ENCODE measurements around the gene EPHA1.
"Not testable (repeated sequence)": the region's sequence is repeated elsewhere in the genome, so short reads cannot be mapped to it uniquely, and the experiment has no call there.

EPHA1 gene

DNA sequence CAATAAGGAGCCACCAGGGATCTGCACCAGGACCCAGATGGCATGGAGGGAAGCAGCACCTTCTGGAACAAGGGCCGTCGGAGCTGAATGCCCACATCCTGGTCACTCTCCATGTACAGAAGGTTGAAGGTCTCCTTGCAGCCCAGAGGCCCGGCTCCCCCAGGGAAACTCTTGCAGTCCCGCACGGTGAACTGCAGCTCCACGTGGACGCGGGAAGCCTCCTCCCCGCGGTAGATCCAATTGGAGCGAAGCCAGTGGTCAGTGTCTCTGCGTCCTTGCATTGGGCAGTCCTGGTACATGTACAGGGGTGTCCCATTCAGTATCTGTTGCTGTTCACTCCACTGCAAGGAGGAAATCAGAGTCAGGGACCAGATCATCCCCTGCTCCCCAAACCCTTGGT lies 7.4 kb downstream of the EPHA1 start:
- DNase-seq, result no peak

DNA sequence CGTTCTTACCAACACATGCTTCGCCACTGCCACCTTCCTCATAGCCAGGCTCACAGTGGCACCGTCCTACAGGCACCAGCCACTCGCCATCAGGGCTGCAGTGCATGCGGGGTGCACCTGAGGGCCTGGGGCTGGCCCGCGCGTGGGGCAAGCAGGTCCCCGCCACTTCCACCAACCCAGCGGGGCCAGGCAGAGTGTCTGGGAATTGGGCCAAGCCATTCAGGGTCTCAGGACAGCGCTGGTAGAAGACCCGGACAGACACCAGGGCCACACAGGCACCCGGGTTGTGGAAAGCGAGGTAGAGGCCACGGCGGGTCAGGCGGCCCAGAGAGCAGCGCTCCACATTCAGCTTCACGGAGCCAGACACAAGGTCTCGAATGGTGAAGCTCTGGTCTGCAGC lies 9.0 kb downstream of the EPHA1 start:
- DNase-seq, result no peak

GRCh38 chr7:143399151-143399550 lies 9.5 kb downstream of the EPHA1 start:
- no peak for DNase-seq

- no peak for DNase-seq
These were observed 10.0 kb downstream of the EPHA1 start for GRCh38 chr7:143398616-143399015.

DNA sequence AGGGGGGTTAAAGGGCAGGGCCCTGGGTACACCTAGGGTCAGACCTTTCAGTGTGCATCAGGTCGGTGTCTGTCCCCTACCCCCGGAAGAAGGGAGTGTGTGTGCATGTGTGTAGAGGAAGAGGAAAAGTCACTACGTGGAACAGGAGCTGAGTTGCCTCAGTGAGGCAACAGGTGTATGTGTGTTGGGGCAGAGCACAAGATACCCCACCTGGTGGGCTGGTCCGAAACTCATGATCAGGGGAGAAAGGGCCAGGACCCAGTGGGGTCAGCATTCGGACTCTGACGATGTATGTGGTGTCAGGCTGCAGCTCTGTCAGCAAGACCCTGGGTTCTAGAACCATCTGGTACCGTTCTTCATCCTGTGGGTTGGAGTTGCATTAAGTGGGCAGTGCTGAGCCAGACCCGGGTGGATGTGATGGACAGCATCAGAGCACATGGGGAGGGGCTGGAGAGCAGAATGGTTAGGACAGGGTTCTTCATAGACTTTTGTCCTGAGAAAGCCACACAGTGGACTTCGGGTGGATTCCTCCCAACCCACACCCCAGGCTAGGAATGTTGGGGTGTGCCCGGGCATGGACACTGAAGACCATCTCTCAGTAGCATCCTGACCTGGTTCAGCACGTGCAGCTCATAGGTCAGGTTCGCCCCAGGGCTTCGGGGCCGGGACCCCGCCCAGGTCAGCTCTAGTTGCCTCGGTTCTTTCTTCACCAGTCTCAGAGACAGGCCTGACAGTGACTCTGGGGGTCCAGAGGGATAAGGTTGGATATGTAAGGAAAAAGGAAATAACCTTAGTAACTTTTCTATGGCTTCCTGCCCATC lies 10.7 kb downstream of the EPHA1 start:
- DNase-seq, result no peak

DNA sequence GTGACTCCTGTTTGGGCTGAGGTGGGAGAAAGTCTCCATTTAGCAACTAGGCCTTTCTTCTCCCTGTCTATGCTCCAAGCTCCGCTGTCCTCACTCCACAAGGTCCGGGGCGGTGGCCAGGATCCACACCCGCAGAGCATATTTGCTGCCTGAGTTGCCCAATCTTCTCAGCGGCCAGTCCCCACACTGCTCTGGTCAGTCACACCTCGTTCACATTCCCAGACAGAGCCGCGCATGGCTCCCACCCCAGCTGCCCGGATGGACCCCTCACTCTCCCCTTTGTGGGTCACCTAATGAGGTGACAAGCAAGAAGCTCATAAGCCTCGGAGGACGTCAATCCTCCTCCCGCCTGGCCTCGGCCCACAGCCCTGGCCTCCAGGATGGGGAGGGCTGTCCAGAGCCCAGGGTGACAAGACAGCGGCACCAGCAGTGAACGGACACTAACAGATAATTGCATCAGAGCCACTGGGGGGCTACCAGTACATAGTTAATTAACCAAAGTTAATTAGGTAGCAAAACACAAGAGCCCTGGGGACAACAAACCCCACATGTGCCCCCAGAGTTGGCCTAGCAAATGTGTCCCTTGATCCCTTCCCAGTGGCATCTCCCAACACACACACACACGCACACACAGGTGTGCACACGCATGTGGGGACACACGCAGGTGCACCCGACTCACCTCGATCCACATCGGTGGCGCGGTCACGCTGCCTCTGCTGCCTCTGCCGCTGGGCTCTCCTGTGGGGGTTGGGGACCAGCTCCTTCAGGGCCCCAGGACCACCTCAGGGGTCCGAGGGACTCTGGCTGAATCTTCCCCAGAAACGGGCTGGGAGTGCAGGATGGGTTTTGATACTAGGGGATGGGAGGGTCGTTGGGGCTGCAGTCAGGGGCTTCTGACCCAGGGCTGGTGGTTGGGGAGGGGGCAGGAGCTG lies 11.8 kb downstream of the EPHA1 start:
- DNase-seq, result no peak

- DNase-seq, result no peak
These were observed 12.5 kb downstream of the EPHA1 start for GRCh38 chr7:143396182-143396581.

DNA sequence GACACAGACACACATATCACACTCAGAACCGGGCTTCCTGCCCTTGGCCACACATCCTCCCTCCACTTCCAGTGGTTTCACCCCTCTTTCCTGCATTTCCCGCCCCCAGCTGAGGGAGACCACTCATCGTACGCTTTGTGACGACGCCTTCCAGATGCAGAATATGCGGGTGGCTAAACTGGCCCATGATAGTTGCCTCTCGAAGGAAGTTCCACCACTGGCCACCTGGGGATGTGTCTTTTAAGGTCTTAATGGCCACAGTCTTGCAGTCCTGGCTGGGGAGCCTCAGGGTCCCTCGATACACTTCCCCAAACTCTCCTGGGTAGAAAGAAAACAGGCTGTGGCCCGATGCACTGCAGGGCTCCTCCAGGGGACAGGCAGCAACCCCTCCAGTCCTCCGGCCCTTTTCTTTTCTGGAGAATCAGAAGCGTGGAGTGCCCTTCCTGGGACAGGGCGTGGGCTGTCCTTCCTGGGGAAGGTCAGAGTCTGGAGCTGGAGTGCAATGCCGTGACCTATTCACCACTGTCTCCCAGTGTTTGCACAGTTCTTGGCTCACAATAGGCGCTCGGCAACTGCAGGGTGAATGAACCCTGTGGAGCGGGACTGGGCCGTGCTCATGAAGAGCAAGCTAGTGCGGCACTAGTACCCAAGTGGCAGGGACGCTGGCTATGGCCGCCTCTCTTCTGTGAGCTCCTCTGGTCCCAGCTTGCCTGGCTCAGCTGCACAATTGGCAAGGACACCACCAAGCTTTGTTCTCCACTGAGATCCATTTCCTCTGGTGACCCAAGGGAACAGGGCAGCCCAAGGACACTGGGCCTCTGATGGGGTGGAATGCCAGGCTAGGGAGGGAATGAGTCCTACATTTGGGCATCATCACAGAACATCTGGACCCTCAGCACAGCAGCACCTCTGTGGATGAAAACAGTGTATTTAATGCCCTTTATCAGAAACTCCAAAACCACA lies 13.2 kb downstream of the EPHA1 start:
- no peak for DNase-seq

- no peak for DNase-seq
These were observed 13.9 kb downstream of the EPHA1 start for GRCh38 chr7:143394777-143395176.

DNA sequence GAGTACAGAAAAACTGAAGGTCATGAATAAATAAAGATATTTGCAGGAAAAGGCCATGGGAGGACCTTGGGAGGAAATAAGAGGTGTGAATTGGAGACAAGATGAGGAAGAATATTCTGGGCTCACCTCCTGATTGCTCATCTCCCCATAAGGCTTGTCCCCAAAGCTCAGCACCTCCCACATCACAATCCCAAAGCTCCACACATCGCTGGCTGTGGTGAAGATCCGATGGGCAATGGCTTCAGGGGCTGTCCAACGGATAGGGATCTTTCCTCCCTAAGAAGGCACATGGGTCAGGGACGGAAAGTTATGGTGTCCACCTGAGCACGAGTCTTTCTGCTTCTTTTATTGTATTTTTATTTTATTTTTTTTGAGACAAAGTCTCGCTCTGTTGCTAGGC lies 14.6 kb downstream of the EPHA1 start:
- no peak for DNase-seq

DNA sequence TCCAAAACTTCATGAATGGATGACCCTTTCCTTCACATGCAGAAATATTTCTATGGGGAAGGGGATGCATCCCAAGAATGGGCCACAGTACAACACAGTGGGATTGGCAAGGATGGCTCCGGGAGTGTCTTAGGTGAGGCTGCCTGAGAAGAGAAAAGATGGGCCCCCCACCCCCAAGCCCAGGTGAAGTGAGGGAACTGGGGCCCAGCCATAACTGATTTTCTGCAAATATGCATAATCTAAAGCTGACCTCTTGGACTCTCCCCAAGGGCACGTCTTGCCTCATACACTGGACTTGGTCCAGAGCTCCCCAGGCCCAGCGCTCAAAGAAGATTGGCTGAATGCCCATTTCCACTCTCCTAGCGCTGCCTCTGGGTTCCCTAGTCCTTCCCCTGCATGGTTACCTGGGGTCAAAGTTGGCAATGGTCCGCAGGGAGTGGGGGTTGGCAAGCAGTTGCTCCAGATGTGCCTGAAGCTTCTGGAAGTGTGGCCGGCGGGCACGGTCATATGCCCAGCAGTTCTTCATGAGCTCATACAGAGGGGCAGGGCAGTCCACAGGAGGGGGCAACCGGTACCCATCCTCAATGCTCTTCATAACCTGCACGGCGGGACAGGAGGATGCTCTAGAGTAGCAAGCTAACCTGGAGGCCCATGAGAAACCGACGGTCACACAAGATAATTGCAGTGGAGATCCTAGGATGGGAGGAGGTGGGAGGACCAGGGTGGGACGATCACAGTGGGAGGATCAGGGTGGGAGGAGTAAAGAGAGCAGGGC lies 15.2 kb downstream of the EPHA1 start:
- DNase-seq, result no peak

DNA sequence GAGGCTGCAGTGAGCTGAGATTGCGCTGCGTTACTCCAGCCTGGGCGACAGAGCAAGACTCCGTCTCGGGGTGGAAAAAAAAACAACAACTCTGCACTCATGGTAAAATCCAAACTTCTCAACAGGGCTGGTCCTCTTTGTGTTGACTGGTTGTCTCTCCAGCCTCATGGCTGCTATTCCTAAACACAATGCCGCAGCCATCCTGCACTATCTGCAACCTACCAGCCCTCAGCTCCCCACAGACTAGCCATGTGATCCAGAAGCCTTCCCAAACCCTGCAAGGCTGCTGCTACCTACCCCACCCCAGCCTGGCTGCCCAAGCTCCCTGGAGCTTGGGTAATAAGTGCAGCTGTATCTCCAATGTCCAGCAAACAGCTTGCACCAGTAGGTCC lies 15.8 kb downstream of the EPHA1 start:
- DNase-seq, result no peak

DNA sequence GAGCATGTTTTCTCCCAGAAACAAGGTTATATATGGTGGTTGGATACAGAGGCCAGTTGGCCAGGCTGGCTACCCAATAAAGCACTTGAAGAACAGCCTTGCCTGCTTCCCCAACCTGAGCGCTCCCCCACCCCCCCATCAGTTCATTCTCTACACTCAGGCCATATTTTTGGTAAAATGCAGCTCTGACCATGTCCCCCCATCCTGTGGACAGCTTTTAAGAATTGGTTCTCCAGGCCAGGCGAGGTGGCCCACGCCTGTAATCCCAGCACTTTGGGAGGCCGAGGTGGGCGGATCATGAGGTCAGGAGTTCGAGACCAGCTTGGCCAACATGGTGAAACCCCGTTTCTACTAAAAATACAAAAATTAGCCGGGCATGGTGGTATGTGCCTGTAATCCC lies 16.2 kb downstream of the EPHA1 start:
- not testable (repeated sequence) for DNase-seq

GRCh38 chr7:143391462-143392404 lies 16.9 kb downstream of the EPHA1 start:
- no peak for DNase-seq

- no peak for DNase-seq
These were observed 17.8 kb downstream of the EPHA1 start for GRCh38 chr7:143390773-143391317.

- no peak for DNase-seq
These were observed 18.4 kb downstream of the EPHA1 start for GRCh38 chr7:143390104-143390772.

DNA sequence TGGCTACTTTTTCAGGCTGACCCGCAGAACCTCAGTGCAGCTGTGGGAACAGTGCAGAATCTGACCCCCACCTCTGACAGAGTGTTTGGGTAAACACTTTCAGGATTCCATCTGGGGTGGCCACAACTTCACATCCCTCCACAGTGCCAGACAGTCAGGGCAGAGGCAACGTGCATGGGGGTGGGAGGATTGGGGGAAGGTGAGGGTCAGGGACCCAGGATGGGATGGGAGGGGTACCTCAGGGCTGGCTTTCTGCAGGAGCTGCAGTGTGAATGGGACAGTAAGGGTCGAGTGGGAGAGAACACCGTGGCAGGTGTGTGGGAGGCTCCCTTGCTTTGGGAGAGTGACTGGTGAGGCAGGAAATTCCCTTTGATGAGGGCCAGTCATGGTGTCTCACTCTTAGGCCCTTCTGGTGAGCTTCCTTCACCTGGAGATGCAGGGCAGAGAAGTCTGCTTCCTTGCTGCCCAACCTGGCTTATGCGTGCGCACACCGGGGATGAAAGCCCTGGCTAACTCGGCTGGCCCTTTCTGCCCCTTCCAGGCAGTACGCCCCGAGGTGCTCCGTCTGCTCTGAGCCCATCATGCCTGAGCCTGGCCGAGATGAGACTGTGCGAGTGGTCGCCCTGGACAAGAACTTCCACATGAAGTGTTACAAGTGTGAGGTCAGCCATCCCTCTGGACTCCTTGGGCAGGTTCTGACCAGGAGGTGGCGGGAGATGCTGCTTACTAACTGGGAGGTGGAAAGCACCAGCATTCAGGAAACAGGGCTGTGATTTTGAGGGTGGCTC lies 19.1 kb downstream of the EPHA1 start:
- no peak for DNase-seq

DNA sequence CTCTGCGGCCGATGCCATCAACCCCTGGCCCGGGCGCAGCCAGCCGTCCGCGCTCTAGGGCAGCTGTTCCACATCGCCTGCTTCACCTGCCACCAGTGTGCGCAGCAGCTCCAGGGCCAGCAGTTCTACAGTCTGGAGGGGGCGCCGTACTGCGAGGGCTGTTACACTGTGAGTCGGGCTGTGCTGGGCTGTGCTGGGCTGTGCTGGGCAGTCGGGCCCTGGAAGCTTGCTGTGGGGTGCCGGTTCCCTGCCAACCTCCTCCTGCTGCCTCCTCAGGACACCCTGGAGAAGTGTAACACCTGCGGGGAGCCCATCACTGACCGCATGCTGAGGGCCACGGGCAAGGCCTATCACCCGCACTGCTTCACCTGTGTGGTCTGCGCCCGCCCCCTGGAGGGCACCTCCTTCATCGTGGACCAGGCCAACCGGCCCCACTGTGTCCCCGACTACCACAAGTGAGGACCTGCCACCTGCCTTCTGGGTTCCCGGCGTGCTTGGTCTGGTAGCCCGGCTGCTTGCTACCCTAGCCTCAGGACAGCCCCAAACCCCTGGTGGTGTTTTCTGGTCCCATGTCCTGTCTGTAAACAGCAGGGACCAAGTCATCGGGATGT lies 20.1 kb downstream of the EPHA1 start:
- no peak for DNase-seq

DNA sequence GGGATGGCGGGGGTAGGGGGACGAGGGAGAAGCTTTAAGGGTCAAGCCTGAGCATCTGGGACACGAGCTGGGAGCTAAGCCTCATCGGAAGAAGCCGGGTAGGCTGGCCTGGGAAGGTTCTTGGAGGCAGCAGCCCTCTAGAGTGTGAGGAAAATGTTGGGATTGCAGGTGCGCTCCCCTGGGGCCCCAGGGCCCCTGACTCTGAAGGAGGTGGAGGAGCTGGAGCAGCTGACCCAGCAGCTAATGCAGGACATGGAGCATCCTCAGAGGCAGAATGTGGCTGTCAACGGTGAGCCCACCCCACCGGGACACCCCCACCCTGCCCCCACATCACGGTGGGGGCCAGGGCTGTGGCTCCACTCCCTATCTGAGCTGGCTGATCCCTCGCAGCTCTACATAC lies 20.6 kb downstream of the EPHA1 start:
- no peak for DNase-seq

Measured in CD4-positive, alpha-beta T cell treated with Interleukin-6 for 4 hours (primary cell).